GM18505 (cell line): Measurements from ENCODE around the gene SYT1.

Experiments used
- ATAC-seq: cut with Tn5 transposase; IDR thresholded peaks from one replicate; pipeline ENCODE4 v1.9.1; 2021; ENCODE audit not compliant: unreplicated experiment
- POLR2A ChIP-seq: IDR thresholded peaks from 4 replicates; pipeline ENCODE4 v1.6.1; 2011; ENCODE audit warnings: borderline replicate concordance; ENCODE audit not compliant: insufficient read depth, insufficient read length; ENCODE audit errors: extremely low read depth

The SYT1 gene

GRCh38 chr12:79487386-79488110, 623.0 kb downstream of the SYT1 start:
- TF ChIP-seq POLR2A: no peak

More at GRCh38 chr12:79487386-79488110, 623.0 kb downstream of the SYT1 start:
- no peak for ATAC-seq
